Measurements from ENCODE around the gene DPY19L3. TPM values are rescaled to one million over a fixed set of nuclear protein-coding genes. Genes with fewer than 3 reads are reported as not detected.

The DPY19L3 gene
- total and polyA plus RNA-seq, 8 donors: 2.1 to 79.4 (median 24.9) TPM

- intact Hi-C loops (cut with DNase I; ENCODE audit: low total_unique reads): no loop called here
- Histone ChIP-seq H3K4me1 (peaks cover 21 to 57% (median 39%) of the 10 kb centered on the region in 4 donors), H3K27ac (peak overlapping the region; percentile 60 to 82 (median 75)), H3K4me3 (no peak overlapping the region), H3K36me3 (peaks cover 12 to 81% (median 60%) of the 10 kb centered on the region in 4 donors), H3K27me3 (no peaks in the 10 kb centered on the region), H3K9me3 (no peaks in the 10 kb centered on the region)
- DNase-seq: no peak
- TF ChIP-seq POLR2A (IDR thresholded peaks at IDR 0.05) (no peak), POLR2AphosphoS5 (IDR thresholded peaks at IDR 0.05) (no peak), EP300 (IDR thresholded peaks at IDR 0.05) (no peak), CTCF (IDR thresholded peaks at IDR 0.05) (no peak)
- 90 to 100% (median 96%) methylated on average over 3 of the region's 3 CpGs for WGBS, 5 donors
Measured at GRCh38 chr19:32363632-32364031, 41.9 kb upstream of the DPY19L3 start.

- Histone ChIP-seq H3K4me1 (peaks cover 21 to 57% (median 39%) of the 10 kb centered on the region in 4 donors), H3K4me3 (no peak overlapping the region), H3K27ac (peak overlapping the region; percentile 60 to 80 (median 75)), H3K9me3 (no peaks in the 10 kb centered on the region), H3K27me3 (no peaks in the 10 kb centered on the region), H3K36me3 (peaks cover 9 to 77% (median 56%) of the 10 kb centered on the region in 4 donors)
- no peak for DNase-seq
- intact Hi-C loops (cut with DNase I; ENCODE audit: low total_unique reads): no loop called here
- TF ChIP-seq POLR2AphosphoS5 (IDR thresholded peaks at IDR 0.05) (no peak), EP300 (IDR thresholded peaks at IDR 0.05) (no peak), CTCF (IDR thresholded peaks at IDR 0.05) (no peak), POLR2A (IDR thresholded peaks at IDR 0.05) (no peak)
- 88 to 98% (median 96%) methylated on average over 1 of the region's 1 CpG for WGBS, 5 donors
Measured at GRCh38 chr19:32364040-32364439, 41.5 kb upstream of the DPY19L3 start.

- peaks cover 16 to 43% (median 32%) of the 10 kb centered on the region in 4 donors for H3K4me1 ChIP-seq
- H3K36me3 ChIP-seq: peaks cover 0 to 68% (median 52%) of the 10 kb centered on the region in 4 donors
- no peak overlapping the region for H3K27ac ChIP-seq
- WGBS, 5 donors: 82 to 91% (median 88%) methylated on average over 6 of the region's 6 CpGs
- TF ChIP-seq CTCF (IDR thresholded peaks at IDR 0.05) (no peak), EP300 (IDR thresholded peaks at IDR 0.05) (no peak), POLR2AphosphoS5 (IDR thresholded peaks at IDR 0.05) (no peak), POLR2A (IDR thresholded peaks at IDR 0.05) (no peak)
- H3K27me3 ChIP-seq: no peaks in the 10 kb centered on the region
- DNase-seq: no peak
- H3K4me3 ChIP-seq: no peak overlapping the region
- no peaks in the 10 kb centered on the region for H3K9me3 ChIP-seq
- intact Hi-C loops (cut with DNase I; ENCODE audit: low total_unique reads): no loop called here
Measured at GRCh38 chr19:32367063-32367462, 38.5 kb upstream of the DPY19L3 start.

- intact Hi-C loops (cut with DNase I; ENCODE audit: low total_unique reads): no loop called here
- 93 to 98% (median 94%) methylated on average over 3 of the region's 3 CpGs for WGBS, 5 donors
Measured at GRCh38 chr19:32367948-32368536, 37.5 kb upstream of the DPY19L3 start.

More at GRCh38 chr19:32367948-32368536, 37.5 kb upstream of the DPY19L3 start:
- TF ChIP-seq CTCF (IDR thresholded peaks at IDR 0.05) (no peak), POLR2AphosphoS5 (IDR thresholded peaks at IDR 0.05) (no peak), EP300 (IDR thresholded peaks at IDR 0.05) (no peak), POLR2A (IDR thresholded peaks at IDR 0.05) (no peak)
- Histone ChIP-seq H3K36me3 (peaks cover 7 to 70% (median 59%) of the 10 kb centered on the region in 4 donors), H3K27me3 (no peaks in the 10 kb centered on the region), H3K4me1 (peaks cover 7 to 33% (median 22%) of the 10 kb centered on the region in 4 donors), H3K27ac (no peak overlapping the region), H3K9me3 (no peaks in the 10 kb centered on the region), H3K4me3 (no peak overlapping the region)
- no peak for DNase-seq
